GM20000 (cell line): ENCODE data around the gene PRR12.

ENCODE experiments used
- DNase-seq: peaks from one replicate; pipeline ENCODE4 v3.0.0; 2012; ENCODE audit warnings: low spot score
- CTCF ChIP-seq: IDR thresholded peaks from 2 replicates; pipeline ENCODE4 v1.5.1; 2012; ENCODE audit warnings: mild to moderate bottlenecking, control low read depth; ENCODE audit errors: extremely low read depth, missing control alignments

PRR12 gene

GRCh38 chr19:49645592-49645991 is 54.6 kb downstream of the PRR12 start:
- TF ChIP-seq CTCF: no peak
- no peak for DNase-seq

DNA sequence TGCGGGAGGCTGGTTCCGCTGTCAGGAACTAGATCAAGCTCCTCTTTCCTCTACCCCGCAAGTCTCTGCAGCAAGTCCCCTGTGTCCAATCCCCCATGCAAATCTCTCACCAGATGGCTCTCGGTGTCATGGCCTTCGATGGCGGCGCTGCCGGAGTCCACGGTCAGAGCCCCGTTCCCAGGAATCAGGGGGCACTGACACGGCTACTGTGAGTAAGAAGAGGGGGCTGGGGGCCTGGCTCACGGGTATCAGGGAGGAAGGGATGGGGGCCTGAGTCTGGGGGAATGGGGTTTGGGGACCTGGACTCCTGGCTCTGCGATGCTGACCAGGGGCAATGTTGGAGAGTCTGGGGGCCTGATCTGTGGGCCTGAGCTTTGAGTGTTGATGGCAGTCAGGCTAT is 55.0 kb downstream of the PRR12 start:
- DNase-seq: no peak
- no peak for TF ChIP-seq CTCF

- no peak for TF ChIP-seq CTCF
- DNase-seq: no peak
Observed at GRCh38 chr19:49646586-49646985, 55.6 kb downstream of the PRR12 start.

DNA sequence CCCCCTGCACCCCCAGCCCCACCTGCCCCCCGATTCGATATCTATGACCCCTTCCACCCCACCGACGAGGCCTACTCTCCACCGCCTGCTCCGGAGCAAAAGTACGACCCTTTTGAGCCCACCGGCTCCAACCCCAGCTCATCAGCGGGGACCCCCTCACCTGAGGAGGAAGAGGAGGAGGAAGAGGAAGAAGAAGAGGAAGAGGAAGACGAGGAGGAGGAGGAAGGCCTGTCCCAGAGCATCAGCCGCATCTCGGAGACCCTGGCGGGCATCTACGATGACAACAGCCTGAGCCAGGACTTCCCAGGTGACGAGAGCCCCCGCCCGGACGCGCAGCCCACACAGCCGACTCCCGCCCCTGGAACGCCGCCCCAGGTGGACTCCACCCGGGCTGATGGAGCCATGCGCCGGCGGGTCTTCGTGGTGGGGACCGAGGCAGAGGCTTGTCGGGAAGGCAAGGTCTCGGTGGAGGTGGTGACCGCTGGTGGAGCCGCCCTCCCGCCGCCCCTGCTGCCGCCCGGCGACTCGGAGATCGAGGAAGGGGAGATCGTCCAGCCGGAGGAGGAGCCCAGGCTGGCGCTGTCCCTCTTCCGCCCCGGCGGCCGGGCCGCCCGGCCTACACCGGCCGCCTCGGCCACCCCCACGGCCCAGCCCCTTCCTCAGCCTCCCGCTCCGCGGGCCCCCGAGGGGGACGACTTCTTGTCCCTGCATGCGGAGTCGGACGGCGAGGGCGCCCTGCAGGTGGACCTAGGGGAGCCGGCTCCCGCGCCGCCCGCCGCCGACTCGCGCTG is 60.2 kb downstream of the PRR12 start:
- no peak for DNase-seq
- TF ChIP-seq CTCF: no peak

- no peak for TF ChIP-seq CTCF
- no peak for DNase-seq
Observed at GRCh38 chr19:49651820-49652550, 61.0 kb downstream of the PRR12 start.

GRCh38 chr19:49652551-49653465 is 61.8 kb downstream of the PRR12 start:
- TF ChIP-seq CTCF: no peak
- DNase-seq: no peak
